IPS-NIHi11 (cell line): ENCODE data around the gene SCRN3.
"Not testable (repeated sequence)": the region's sequence is repeated elsewhere in the genome, so short reads cannot be mapped to it uniquely, and the experiment has no call there.

ENCODE experiments used
- DNase-seq: peaks from one replicate; pipeline ENCODE4 v3.0.0; 2012; ENCODE audit warnings: mixed read lengths, low spot score

SCRN3 gene

GRCh38 chr2:174410039-174410438 is 14.5 kb downstream of the SCRN3 start:
- not testable (repeated sequence) for DNase-seq

DNA sequence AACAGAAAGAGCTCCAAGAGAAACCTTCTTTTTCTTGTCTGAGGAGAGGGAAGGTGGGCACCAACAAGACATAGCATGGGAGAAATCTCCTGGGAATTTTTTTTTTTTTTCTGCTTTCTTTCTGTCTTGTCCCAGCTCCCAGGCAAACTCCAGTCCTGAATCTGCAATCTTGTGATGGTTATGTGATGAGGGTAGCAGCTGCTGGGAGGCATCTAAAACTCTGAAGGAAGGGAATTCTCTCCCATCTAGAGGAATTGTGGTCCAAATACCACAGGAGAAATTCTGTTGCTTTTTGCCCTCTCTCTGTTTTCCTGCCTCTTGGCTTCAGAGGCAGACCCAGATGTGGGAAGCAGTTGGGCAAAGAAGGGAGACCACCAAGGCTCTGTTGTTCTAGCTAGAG is 16.7 kb downstream of the SCRN3 start:
- no peak for DNase-seq

DNA sequence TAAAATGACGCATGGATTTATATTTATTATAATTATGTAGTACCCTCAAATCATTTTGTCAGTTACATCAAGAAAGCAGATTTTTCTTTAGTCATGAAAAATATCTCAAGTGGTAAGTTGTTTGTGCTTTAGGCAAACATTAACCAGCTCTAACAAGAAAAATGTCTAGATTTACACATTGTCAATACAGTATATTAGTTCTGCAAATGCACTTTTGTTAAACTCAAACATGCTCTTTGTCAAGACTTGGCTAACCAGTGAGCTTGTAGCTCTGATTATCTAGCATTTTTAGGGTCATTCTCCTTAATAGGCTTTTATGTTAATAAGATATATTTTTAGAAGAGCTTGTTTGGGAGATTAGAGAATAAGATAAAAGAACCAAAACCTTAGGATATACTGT is 32.7 kb downstream of the SCRN3 start:
- DNase-seq, result no peak

- no peak for DNase-seq
These were observed 34.5 kb downstream of the SCRN3 start for GRCh38 chr2:174430066-174430465.

DNA sequence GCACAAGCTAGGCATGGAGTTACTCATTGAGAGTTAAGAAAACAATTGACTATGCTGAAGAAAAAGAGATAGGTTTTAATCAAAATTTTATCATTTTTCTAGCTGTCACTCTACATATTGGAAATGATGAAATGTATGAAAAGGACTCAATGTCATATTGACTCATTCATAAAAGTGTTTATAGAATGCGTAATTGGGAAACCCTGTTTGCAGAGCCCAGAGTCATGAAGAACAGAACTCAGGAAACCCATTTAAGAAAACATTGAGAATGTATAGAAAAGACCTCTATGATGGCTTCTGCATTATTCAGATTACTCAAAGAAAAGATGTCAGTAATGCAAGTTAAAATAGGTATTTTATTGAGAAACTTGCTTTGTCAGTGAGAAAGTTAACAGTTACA is 36.4 kb downstream of the SCRN3 start:
- no peak for DNase-seq

GRCh38 chr2:174436351-174436750 is 40.8 kb downstream of the SCRN3 start:
- DNase-seq, result no peak

GRCh38 chr2:174438146-174438886 is 42.8 kb downstream of the SCRN3 start:
- DNase-seq, result no peak

GRCh38 chr2:174439323-174439722 is 43.8 kb downstream of the SCRN3 start:
- no peak for DNase-seq

DNA sequence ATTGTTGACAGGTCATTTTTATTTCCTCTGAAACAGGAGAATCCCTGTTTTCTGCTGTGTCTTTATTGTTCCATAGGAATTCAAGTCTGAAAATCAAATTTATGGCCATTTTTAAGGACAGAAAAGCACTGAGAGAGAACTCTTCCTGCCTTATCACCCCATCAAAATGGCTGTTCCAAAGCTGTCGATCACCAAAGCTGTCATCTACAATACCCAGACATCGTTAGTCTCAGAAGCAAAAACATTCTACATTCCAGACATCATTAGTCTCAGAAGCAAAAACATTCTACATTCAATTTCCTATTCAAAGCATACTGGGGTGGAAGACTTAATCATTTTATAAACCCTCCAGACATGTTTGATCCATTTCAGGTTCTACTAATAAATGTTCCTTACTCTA is 44.4 kb downstream of the SCRN3 start:
- DNase-seq, result no peak

DNA sequence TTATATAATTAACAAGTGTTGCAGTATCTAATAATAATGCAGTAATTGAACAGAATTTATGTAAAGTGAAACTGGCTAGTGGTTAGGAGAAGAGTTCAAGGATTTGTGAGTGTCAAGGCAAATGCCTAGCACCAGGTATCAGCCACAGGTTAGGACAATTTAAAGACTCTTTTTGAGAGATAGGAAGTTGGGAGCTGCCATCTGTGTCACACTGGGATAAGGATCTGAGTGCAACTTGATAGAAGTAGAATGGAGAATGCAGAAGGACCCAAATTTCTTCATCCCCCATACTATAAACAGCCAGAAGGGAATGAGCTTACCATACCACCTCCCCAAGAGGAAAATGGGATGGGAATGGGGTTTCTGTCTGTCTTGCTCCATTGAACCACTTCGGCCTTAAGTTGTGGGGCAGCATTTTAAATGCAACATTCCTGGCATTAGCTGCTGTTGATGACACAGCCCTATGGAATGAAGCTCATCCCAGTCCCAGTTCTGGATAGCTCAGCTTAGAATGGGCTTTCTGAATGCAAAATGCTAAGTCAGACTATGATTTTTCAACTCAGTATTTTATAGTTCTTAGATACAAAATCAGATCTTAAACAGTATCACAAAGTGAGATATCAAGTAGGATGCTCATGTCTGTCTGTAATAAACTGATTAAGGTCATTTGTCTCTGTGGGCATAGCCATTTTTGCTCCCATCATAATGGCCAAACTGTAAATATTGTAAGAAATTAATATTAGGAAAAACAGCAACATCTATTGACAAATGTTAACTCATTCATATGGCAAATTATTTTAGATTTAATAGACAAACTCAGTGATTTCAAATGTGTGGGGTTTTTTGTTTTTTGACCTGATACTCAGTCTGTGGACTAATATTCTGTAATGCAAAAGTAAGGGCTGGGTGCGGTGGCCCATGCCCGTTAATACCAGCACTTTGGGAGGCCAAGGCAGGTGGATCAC is 47.3 kb downstream of the SCRN3 start:
- peak; percentile 27 for DNase-seq

DNA sequence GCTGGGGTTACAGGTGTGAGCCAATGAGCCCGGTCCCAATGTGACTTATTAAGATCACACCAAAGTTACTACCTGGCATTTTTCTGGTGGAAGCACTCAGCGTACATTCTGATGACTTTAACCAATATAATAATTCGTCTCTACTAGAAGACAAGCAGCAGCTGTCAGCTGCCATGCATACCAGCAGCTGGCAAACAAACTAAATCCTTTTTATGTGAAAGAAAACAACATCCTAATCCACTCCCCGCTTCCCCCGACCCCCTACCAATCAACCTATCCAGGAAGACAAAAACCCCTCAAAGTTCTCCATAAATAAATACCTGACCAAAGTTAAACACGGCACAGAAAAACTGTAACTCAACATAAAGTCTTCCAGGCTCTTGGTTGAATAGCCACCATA is 49.2 kb downstream of the SCRN3 start:
- DNase-seq, result no peak

DNA sequence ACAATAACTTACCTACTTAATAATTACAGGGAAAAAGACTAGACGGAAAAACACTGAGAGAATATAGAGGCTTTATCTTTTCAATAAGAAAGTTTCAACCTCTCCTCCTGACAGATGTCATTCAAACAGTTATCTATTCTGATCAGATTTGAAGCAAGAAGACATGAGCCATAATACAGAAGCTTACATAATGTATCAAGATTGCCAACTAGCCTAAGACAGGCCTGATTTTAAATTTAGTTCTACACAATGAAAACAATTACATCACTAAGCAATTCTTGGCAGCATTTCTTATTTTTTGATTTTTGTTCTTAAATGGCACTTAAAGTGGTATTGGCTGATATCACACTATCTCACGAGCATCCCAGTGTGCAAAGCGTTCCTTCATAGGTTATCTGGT is 49.7 kb downstream of the SCRN3 start:
- no peak for DNase-seq

GRCh38 chr2:174446531-174446930 is 51.0 kb downstream of the SCRN3 start:
- no peak for DNase-seq

- DNase-seq, result no peak
These were observed 53.5 kb downstream of the SCRN3 start for GRCh38 chr2:174449033-174449432.

DNA sequence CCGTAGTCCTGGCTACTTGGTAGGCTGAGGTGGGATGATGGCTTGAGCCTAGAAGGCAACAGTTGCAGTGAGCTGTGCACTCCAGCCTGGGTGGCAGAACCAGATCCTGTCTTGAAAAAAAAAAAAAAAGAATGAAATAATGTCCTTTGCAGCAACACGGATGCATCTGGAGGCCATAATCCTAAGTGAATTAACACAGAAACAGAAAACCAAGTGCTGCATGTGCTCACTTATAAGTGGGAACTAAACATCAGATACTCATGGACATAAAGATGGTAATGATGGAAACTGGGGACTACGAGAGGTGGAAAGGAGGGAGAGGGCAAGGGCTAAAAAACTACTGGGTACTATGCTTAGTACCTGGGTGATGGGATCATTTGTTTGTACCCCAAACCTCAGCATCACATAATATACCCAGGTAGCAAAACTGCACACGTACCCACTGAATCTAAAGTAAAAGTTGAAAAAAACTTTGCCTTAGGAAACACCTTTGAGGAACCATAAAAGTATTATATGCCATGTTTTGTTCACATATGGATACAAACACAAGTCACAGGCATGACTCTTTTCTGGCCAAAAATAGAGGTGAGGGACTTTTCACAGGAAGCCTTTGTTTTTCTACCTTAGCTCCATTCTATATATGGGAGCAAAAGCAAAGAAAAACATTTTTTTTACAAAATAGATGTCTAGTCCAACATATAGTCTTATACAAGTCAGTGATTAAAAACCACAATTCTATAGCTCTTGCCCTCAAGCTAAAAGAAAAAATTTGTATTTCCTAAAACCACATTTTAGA is 54.7 kb downstream of the SCRN3 start:
- DNase-seq, result no peak

- no peak for DNase-seq
These were observed 59.0 kb downstream of the SCRN3 start for GRCh38 chr2:174454566-174454965.

DNA sequence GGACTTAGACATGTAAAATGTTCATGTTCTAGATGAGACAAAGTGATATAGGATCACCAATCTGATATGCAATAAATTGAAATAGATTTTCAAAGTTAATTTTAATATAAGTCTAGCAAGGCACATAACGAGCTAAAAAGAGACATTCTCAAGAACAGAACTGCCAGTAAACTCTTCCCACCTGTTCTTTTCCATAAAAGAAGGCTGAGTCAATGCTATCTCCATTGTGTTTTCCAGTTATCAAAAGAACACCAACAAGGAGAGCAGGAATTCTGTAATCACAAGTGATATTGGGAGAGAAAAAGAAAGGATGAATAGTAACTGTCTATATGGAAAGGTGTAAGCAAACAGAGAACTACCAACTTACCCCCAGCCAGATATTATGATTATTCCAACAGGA is 65.7 kb downstream of the SCRN3 start:
- DNase-seq, result no peak

DNA sequence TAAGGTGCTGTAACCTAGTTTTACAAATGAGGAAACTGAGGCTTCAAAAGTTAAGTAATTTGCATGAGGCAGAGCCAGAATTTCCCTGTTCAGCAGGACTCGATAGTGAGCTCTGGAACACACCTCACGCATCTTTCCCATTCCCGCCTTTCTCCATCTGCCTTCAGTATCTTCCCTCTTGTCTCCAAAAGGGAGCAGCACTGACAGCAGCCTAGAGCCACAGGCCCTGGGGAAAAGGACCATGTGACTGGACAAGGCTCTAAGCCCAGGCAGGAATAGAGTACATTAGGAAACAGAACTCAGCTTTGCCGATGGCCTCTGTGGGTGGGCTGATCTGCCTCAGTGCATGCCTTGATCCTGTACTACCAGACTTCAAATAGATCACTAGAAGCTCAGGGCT is 69.8 kb downstream of the SCRN3 start:
- DNase-seq, result peak; percentile 46

- no peak for DNase-seq
These were observed 78.3 kb downstream of the SCRN3 start for GRCh38 chr2:174473796-174474195.

DNA sequence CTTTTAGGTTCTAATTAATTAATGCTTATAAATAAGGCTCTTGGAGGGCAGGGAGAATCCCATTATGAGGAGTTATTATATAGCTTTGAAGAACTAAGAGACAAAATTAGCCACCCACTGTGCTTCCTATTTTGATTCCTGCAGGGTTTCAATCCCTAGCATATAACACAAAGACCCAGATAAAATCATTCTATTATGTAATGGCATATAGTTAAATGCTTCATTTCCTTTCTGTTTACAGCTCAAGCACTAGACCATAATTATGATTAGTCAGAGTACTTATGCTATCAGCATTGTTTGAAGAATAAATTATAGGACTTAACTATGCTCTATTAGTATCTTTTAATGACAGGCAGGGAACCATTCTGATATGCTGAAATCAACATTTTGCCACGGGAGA is 82.2 kb downstream of the SCRN3 start:
- no peak for DNase-seq
